Placental epithelial cell (primary cell): ENCODE results near the gene CAAP1. TPM values are rescaled to one million over a fixed set of nuclear protein-coding genes. Genes with fewer than 3 reads are reported as not detected.

ENCODE experiments used
- small RNA-seq: library from RNA; depleted of rRNA; stranded (forward); fragments of <200 nt; gene quantifications from one replicate; pipeline ENCODE3, GENCODE V24; 2012
- total RNA-seq: library from RNA; depleted of rRNA; stranded (reverse); fragments of >200 nt; gene quantifications from 2 replicates; pipeline ENCODE4 v1.2.3, GENCODE V29; 2012

CAAP1 gene, protein sequence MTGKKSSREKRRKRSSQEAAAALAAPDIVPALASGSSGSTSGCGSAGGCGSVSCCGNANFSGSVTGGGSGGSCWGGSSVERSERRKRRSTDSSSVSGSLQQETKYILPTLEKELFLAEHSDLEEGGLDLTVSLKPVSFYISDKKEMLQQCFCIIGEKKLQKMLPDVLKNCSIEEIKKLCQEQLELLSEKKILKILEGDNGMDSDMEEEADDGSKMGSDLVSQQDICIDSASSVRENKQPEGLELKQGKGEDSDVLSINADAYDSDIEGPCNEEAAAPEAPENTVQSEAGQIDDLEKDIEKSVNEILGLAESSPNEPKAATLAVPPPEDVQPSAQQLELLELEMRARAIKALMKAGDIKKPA
- total RNA-seq: 14.9 and 16.8 TPM in 2 replicates

DNA sequence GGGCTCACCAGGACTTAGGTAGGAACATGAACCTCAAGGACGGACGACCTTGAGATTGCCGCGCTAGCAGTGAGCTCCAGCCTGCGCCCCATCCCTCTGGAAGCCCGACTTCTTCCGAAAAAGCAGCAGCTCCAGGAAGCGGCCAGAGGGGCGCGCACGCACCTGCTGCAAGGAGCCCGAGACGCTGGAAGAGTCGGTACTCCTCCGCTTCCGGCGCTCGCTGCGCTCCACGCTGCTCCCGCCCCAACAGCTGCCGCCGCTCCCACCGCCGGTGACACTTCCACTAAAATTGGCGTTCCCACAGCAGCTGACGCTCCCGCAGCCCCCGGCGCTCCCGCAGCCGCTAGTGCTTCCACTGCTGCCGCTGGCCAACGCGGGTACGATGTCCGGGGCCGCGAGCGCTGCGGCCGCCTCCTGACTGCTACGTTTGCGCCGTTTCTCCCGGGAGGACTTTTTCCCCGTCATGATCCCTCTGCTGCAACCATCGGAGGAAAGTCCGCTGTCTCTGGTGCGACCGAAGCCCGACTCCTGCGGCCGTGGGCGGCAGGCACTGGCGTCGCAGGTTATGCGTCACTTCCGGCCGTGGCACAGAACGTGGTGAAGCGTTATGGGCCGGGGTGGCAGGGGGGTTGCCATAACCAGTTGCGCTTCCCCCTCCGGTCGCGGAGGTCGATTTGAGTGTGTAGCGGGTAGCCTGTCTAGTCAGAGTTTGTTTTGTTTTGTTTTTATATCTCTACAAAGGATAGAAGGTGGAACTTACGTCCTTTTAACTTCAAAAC lies at the start of gene CAAP1:
Gene CAAP1, minus strand, starts transcription at position 552 of the 779 bp plus-strand sequence. Its CDS starts 87 bp downstream, at position 465.

Small RNA genes lying within 50 kb of the gene (small RNA-seq; reads per million reads assigned to genes)
- gene RF00322 (not detected), gene RN7SL100P (not detected)

Other genes starting within 250 kb of the CAAP1 start
- 26.7 and 37.6 TPM in 2 replicates for gene PLAA, start 54.4 kb upstream of the CAAP1 start, total RNA-seq
- 12.6 and 13.3 TPM in 2 replicates for gene IFT74, start 63.6 kb upstream of the CAAP1 start, total RNA-seq
- gene LRRC19, start 112.9 kb upstream of the CAAP1 start, total RNA-seq: under 0.01 TPM in 1 of 2 replicates, not detected in the other
- gene TEK, start 216.4 kb upstream of the CAAP1 start, total RNA-seq: 2.4 and 3.9 TPM in 2 replicates